A673 (cell line): ENCODE results near the gene HSD17B3. TPM values are rescaled to one million over a fixed set of nuclear protein-coding genes. Genes with fewer than 3 reads are reported as not detected.
"Not testable (repeated sequence)": the region's sequence is repeated elsewhere in the genome, so short reads cannot be mapped to it uniquely, and the experiment has no call there.

Experiments
- BruUV-seq: library from RNA; stranded (reverse); fragments of 400-500 nt; replicated peaks from 2 replicates; lab custom pipeline; 2021; lab: Mats Ljungman, UMichigan
- CTCF ChIA-PET: fragments of 300-600 bp; sonication (Branson Sonifier 250); formaldehyde crosslinking; loops from one replicate; lab custom pipeline; 2022; ENCODE audit warnings: antibody characterized with exemption; lab: Charles Lee
- POLR2A ChIA-PET: fragments of 300-600 bp; sonication (Branson Sonifier 250); formaldehyde crosslinking; loops from one replicate; lab custom pipeline; 2022; ENCODE audit warnings: antibody characterized with exemption; ENCODE audit not compliant: low non-redundant PET; lab: Charles Lee
- DNase-seq: peaks from one replicate; pipeline ENCODE4 v3.0.0-alpha.2; 2015; ENCODE audit warnings: low spot score
- H3K27ac ChIP-seq: fragments of 200-600 bp; sonication (generic); 2 replicates; pipeline ENCODE4 v1.5.1; 2016; ENCODE audit warnings: mixed run types, low read depth, mild to moderate bottlenecking, mixed read lengths, antibody characterized with exemption, low read length; ENCODE audit not compliant: poor library complexity, severe bottlenecking
- H3K27me3 ChIP-seq: fragments of 200-600 bp; sonication (generic); replicated peaks from 2 replicates; pipeline ENCODE4 v1.6.1; 2017; ENCODE audit warnings: mixed run types, low read depth, mild to moderate bottlenecking, mixed read lengths, antibody characterized with exemption, low read length; ENCODE audit not compliant: insufficient read depth, poor library complexity
- H3K36me3 ChIP-seq: fragments of 200-600 bp; sonication (generic); 2 replicates; pipeline ENCODE4 v1.6.1; 2016; ENCODE audit warnings: mixed run types, mild to moderate bottlenecking, mixed read lengths, antibody characterized with exemption, low read length; ENCODE audit not compliant: insufficient read depth, poor library complexity, severe bottlenecking
- H3K4me1 ChIP-seq: fragments of 200-600 bp; sonication (generic); 2 replicates; pipeline ENCODE4 v1.6.1; 2017; ENCODE audit warnings: mixed run types, mild to moderate bottlenecking, mixed read lengths, antibody characterized with exemption, low read length; ENCODE audit not compliant: insufficient read depth, poor library complexity, severe bottlenecking
- H3K4me3 ChIP-seq: fragments of 200-600 bp; sonication (generic); 2 replicates; pipeline ENCODE4 v1.5.1; 2016; ENCODE audit warnings: low read depth, mixed run types, mild to moderate bottlenecking, mixed read lengths, low read length; ENCODE audit not compliant: poor library complexity, severe bottlenecking
- H3K9me3 ChIP-seq: fragments of 200-600 bp; sonication (generic); 2 replicates; pipeline ENCODE4 v1.6.1; 2016; ENCODE audit warnings: mixed run types, low read depth, mild to moderate bottlenecking, mixed read lengths, antibody characterized with exemption, low read length; ENCODE audit not compliant: poor library complexity, severe bottlenecking
- CTCF ChIP-seq: fragments of 300-800, 200-600 bp; sonication (generic); conservative IDR thresholded peaks from 2 replicates; pipeline ENCODE4 v1.5.1; 2017; ENCODE audit warnings: low read depth, mild to moderate bottlenecking, antibody characterized with exemption, low read length, moderate library complexity, mixed read lengths
- EZH2 ChIP-seq: fragments of 200-600 bp; sonication (generic); IDR thresholded peaks from 2 replicates; pipeline ENCODE4 v1.6.1; 2017; ENCODE audit warnings: borderline replicate concordance, low read depth, mild to moderate bottlenecking, mixed read lengths, antibody characterized with exemption, low read length; ENCODE audit not compliant: poor library complexity, severe bottlenecking
- intact Hi-C: fragments of 100-400 bp; cut with micrococcal nuclease; formaldehyde crosslinking; loops from one replicate; pipeline ENCODE4 v1.10.0; 2022; ENCODE audit not compliant: unreplicated experiment
- total RNA-seq: library from RNA; stranded (reverse); gene quantifications from 2 replicates; pipeline ENCODE4 v1.2.3, GENCODE V29; 2021

HSD17B3 gene
- total RNA-seq, 1 experiment from 2014 or later, result not detected

DNA sequence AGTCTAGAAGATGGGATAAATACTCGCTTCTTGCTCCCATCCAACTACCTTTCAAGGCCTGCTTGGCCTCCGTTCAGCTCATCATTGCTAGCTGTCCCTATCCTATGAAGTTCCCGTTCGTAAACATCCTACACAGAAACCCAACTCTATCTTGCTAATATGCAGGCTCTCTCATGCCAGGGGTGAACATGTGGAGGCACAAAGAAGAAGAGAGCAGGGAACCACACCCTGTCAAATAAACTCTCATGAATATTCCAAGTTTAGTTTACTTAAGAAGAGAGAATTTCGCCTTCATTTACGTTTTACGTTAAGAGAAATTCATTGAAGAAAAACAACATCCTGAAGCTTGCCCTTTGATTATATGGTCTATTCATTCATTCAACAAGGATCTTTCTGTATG, 7.9 kb upstream of the HSD17B3 start:
- Histone ChIP-seq H3K4me3 (no peak overlapping the region), H3K27ac (no peak overlapping the region), H3K27me3 (no peaks in the 10 kb centered on the region), H3K4me1 (no peaks in the 10 kb centered on the region), H3K9me3 (peaks cover 8% of the 10 kb centered on the region), H3K36me3 (no peaks in the 10 kb centered on the region)
- no peak for DNase-seq
- intact Hi-C loops, result no loop called here
- ChIA-PET CTCF (no interaction called here), POLR2A (no interaction called here)
- no TSS peak for BruUV-seq
- TF ChIP-seq EZH2 (no peak), CTCF (no peak)

- H3K27me3 ChIP-seq, H3K27ac ChIP-seq, H3K4me1 ChIP-seq, BruUV-seq, intact Hi-C loops, H3K36me3 ChIP-seq, DNase-seq, H3K9me3 ChIP-seq, CTCF ChIA-PET, POLR2A ChIA-PET, H3K4me3 ChIP-seq: not testable (repeated sequence)
Measured at GRCh38 chr9:96306958-96307357, 5.0 kb upstream of the HSD17B3 start.

GRCh38 chr9:96305171-96305570, 3.2 kb upstream of the HSD17B3 start:
- CTCF ChIA-PET, result no interaction called here
- POLR2A ChIA-PET, result no interaction called here
- H3K9me3 ChIP-seq, result no peaks in the 10 kb centered on the region
- TF ChIP-seq CTCF (no peak), EZH2 (no peak)
- no peak for DNase-seq
- H3K36me3 ChIP-seq, result no peaks in the 10 kb centered on the region
- H3K4me1 ChIP-seq, result no peaks in the 10 kb centered on the region
- H3K27ac ChIP-seq, result no peak overlapping the region
- no peak overlapping the region for H3K4me3 ChIP-seq
- intact Hi-C loops, result no loop called here
- BruUV-seq, result no TSS peak
- no peaks in the 10 kb centered on the region for H3K27me3 ChIP-seq

DNA sequence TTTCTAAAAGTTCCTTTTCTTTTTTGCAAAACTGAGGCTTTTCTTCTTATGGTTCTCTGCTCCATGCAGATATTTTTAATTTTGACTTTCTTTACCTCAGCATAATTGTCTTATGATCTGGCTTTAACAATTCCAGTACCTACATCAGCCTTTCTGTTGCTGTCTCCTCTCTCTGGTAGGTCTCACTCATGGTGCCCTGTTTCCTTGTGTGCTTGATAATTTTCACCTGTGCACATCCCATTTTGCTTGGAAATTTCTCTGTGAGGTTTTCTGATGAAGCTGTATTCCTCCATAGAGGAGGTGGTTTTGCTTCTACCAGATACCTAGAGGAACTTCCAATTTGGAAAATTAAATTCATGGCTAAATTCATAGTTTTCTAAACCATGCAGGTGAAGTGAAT, 2.3 kb upstream of the HSD17B3 start:
- Histone ChIP-seq H3K4me1 (no peaks in the 10 kb centered on the region), H3K4me3 (no peak overlapping the region), H3K27ac (no peak overlapping the region), H3K36me3 (no peaks in the 10 kb centered on the region), H3K9me3 (no peaks in the 10 kb centered on the region), H3K27me3 (no peaks in the 10 kb centered on the region)
- no peak for TF ChIP-seq CTCF
- no peak for TF ChIP-seq EZH2
- BruUV-seq, result no TSS peak
- intact Hi-C loops, result no loop called here
- CTCF ChIA-PET, result no interaction called here
- DNase-seq, result no peak
- POLR2A ChIA-PET, result no interaction called here
